ENCODE data around the gene ASPRV1.

Gene ASPRV1

DNA sequence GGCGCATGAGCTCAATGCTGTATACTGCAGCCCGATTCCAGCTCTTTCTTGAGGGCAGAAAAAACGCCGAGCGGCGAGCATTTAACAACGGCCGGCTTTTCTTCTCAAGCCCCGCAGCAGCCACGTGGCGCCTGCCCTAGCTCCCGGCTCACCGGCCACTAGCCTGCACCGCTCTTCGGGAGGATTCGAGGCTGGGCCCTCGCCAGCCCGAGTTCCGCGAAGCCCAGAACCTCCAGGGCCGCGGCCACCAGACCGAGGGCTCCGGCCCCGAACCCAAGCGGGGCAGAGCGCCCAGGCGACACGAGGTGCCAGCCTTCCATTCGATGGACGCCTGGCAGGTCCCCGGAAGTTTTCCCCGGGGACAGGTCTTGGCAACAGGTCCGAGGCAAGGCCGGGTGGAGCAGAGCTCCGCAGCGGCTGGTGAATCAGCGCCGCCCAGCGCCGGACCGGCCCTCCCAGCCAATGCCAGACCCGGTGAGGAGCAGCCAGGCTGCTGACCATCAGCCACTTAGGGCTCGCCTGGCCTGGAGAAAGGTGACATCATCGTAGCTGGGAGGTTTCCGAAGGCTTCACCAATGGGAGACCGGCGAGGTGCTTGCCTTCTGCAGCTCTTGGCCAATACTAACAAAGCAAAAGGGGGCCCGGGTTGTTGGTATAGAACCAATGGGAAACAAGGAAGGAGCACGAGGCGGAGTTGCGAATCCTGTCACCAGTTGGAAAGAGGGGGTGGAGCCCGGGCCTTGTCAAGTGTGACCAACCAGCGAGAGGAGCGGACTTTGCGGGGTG, 47.1 kb downstream of the ASPRV1 start:
- DNase-seq (ENCODE audit: low read depth in 2 of 2, low spot score in 1 of 2), result peak in 1 of 2 donors; percentile 97

DNA sequence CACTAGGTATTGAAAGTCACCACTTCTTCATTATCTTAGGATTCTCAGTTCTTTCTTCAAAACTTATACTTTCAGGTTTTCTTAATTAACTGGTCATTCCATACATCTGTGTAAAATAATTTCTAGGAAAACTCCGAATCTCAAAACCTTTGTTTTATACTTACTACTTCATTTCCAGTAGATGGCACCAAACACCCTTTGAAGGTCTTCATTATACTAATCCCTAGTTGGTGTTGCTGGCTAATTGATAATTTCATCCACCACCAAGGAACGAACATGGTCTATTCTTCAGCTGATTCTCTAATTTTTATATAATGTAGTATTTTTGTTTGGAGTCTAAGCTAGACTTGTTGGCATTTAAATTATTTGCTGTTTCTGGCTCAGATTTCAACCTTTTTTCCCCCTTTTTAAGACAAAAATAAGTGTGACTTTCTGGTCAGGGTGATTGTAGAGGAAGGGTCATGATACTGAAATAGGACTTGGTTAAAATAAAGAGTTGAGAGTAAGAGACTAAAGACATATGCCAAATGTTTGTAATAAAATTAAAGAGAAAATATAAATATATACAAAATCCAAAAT, 49.4 kb downstream of the ASPRV1 start:
- no peak for DNase-seq (ENCODE audit: low read depth in 2 of 2, low spot score in 1 of 2)

Measured in stimulated activated CD8-positive, alpha-beta memory T cell treated with anti-CD3 and anti-CD28 coated beads, Interleukin-4, amount 100 ng/mL, for 1 hour (primary cell).